K562 (cell line): Measurements from ENCODE around the gene PDLIM5. TPM values are rescaled to one million over a fixed set of nuclear protein-coding genes. Genes with fewer than 3 reads are reported as not detected.

ENCODE experiments used
- MTA2 ChIP-seq: fragments of 450-650 bp; IDR thresholded peaks from 2 replicates; pipeline ENCODE4 v1.6.1; 2016; ENCODE audit warnings: low read depth
- NCOA6 ChIP-seq: fragments of 450-650 bp; IDR thresholded peaks from 2 replicates; pipeline ENCODE4 v1.6.1; 2017; ENCODE audit warnings: mild to moderate bottlenecking
- NR2F6 ChIP-seq: fragments of 450-650 bp; formaldehyde crosslinking; IDR thresholded peaks from 2 replicates; pipeline ENCODE4 v1.4.0; 2020; ENCODE audit warnings: mild to moderate bottlenecking
- PHF21A ChIP-seq: fragments of 450-650 bp; IDR thresholded peaks from 2 replicates; pipeline ENCODE4 v1.6.1; 2017; ENCODE audit warnings: low read depth, borderline replicate concordance
- PHF8 ChIP-seq: fragments of 200-600 bp; sonication (generic); IDR thresholded peaks from 2 replicates; pipeline ENCODE4 v1.6.1; 2012; ENCODE audit warnings: mixed run types, mild to moderate bottlenecking, inconsistent platforms, low read length, moderate library complexity, borderline replicate concordance
- PML ChIP-seq: IDR thresholded peaks from 2 replicates; pipeline ENCODE4 v1.6.1; 2012; ENCODE audit warnings: low read length, inconsistent platforms
- SMARCA5 ChIP-seq: fragments of 450-650 bp; IDR thresholded peaks from 2 replicates; pipeline ENCODE4 v1.6.1; 2016
- TAF7 ChIP-seq: fragments of 450-650 bp; IDR thresholded peaks from 2 replicates; pipeline ENCODE4 v1.6.1; 2016; ENCODE audit warnings: missing genetic modification characterization, missing compliant biosample characterization
- UBTF ChIP-seq, 2 experiments: IDR thresholded peaks; 2 replicates each; pipeline ENCODE4 v1.6.1; 2012; ENCODE audit warnings: improper control_type of control experiment in 2 of 2, low read depth in 2 of 2, low read length in 2 of 2, borderline replicate concordance in 1 of 2
- XRCC3 ChIP-seq: fragments of 450-650 bp; IDR thresholded peaks from 2 replicates; pipeline ENCODE4 v1.6.1; 2017; ENCODE audit warnings: mild to moderate bottlenecking, moderate library complexity
- ZBTB11 ChIP-seq, 3 experiments: fragments of 200-800 bp in 1 of 3; fragments of 250-450 bp in 1 of 3; fragments of 450-650 bp in 1 of 3; sonication (Bioruptor Pico) in 1 of 3; sonication (Bioruptor generic) in 1 of 3; formaldehyde crosslinking in 1 of 3; IDR thresholded peaks; 2 replicates each; pipeline versions ENCODE4 v1.6.1 to v1.8.0; 2016 to 2022; ENCODE audit warnings: mild to moderate bottlenecking in 2 of 3, missing genetic modification characterization in 2 of 3, missing compliant biosample characterization in 1 of 3, moderate library complexity in 1 of 3
- ZBTB2 ChIP-seq: fragments of 450-650 bp; IDR thresholded peaks from 2 replicates; pipeline ENCODE4 v1.6.1; 2016; ENCODE audit warnings: antibody characterized with exemption
- ZBTB33 ChIP-seq: sonication (generic); formaldehyde crosslinking; IDR thresholded peaks from 2 replicates; pipeline ENCODE4 v1.8.1; 2023; ENCODE audit warnings: mild to moderate bottlenecking, missing genetic modification reagents
- ZNF124 ChIP-seq: sonication (generic); formaldehyde crosslinking; IDR thresholded peaks from 2 replicates; pipeline ENCODE4 v1.8.1; 2022; ENCODE audit warnings: missing genetic modification reagents
- ZNF174 ChIP-seq: fragments of 250-450 bp; sonication (Bioruptor Pico); IDR thresholded peaks from 2 replicates; pipeline ENCODE4 v1.4.0; 2020; ENCODE audit warnings: mild to moderate bottlenecking
- ZNF384 ChIP-seq: IDR thresholded peaks from 2 replicates; pipeline ENCODE4 v1.6.1; 2012; ENCODE audit warnings: low read depth, low read length, improper control_type of control experiment
- ZNF436 ChIP-seq: fragments of 250-450, 450-650 bp; sonication (Bioruptor Pico); formaldehyde crosslinking; IDR thresholded peaks from 2 replicates; pipeline ENCODE4 v1.7.0; 2020; ENCODE audit warnings: mild to moderate bottlenecking
- ZNF551 ChIP-seq: fragments of 250-450 bp; sonication (Bioruptor Pico); IDR thresholded peaks from 2 replicates; pipeline ENCODE4 v1.5.0; 2021; ENCODE audit warnings: mild to moderate bottlenecking, moderate library complexity
- polyA plus RNA-seq, 8 experiments: library from polyadenylated mRNA; depleted of rRNA in 4 of 8; stranded (reverse) in 5 of 8; unstranded in 3 of 8; fragments of >200 nt; fragmentation: Nextera tagmentation in 2 of 8; fragmentation: Illumina TruSeq in 1 of 8; extraction: Ambion mirVana in 2 of 8; extraction: Trizol in 1 of 8; gene quantifications; 2 replicates each; pipeline versions ENCODE4 v1.2.1 to v1.2.3, GENCODE V29; 2011 to 2014; ENCODE audit warnings: inconsistent platforms in 1 of 8, missing spikeins in 1 of 8
- total RNA-seq, 7 experiments: library from RNA; depleted of rRNA in 6 of 7; stranded (reverse); fragments of >200 nt in 6 of 7; fragmentation: Illumina TruSeq in 2 of 7; extraction: Trizol in 2 of 7; gene quantifications; 2 replicates each; pipeline versions ENCODE4 v1.2.1 to v1.2.3, GENCODE V29; 2011 to 2021; ENCODE audit warnings: low replicate concordance in 1 of 7

Gene PDLIM5
- total and polyA plus RNA-seq, 9 of the 15 experiments (the other 6 are each of a cell fraction or from before 2014, with no cell fraction given): 36.9 to 127 (median 62.5) TPM

- TF ChIP-seq UBTF (IDR thresholded peaks at IDR 0.05; ENCODE audit: borderline replicate concordance in 1 of 2, low read depth in 2 of 2, low read length in 2 of 2) (no peak), ZNF436 (CRISPR knock-in tag) (no peak), ZBTB33 (CRISPR knock-in tag) (no peak), ZBTB2 (no peak), PHF21A (no peak), ZNF551 (CRISPR knock-in tag) (no peak), ZNF174 (CRISPR knock-in tag) (no peak), NCOA6 (no peak), XRCC3 (no peak), MTA2 (peak; percentile 70), TAF7 (no peak), PHF8 (no peak), ZBTB11 (CRISPR knock-in tag; IDR thresholded peaks at IDR 0.05) (peak in 1 of 3 experiments; percentile 19; a peak in 1 of 6 replicates), PML (no peak; the same call in 1 of the 2 replicates), ZNF384 (no peak), SMARCA5 (no peak), ZNF124 (CRISPR knock-in tag) (no peak), NR2F6 (CRISPR knock-in tag) (no peak)
Observed at GRCh38 chr4:94534401-94535312, 82.9 kb downstream of the PDLIM5 start (continued).
